Gastrocnemius medialis (tissue), 4 donors: ENCODE data around the gene GRIN1.

Experiments used
- CTCF ChIP-seq, 5 experiments: fragments of 450-650 bp in 3 of 5; fragments of 200-600 bp in 2 of 5; sonication (generic) in 2 of 5; IDR thresholded peaks in 4 of 5; conservative IDR thresholded peaks in 1 of 5; 1 replicate in 4 of 5; 2 replicates in 1 of 5; pipeline ENCODE4 v1.5.1; 2016 to 2019; ENCODE audit warnings: antibody characterized with exemption in 5 of 5, mild to moderate bottlenecking in 3 of 5, moderate library complexity in 3 of 5
- POLR2A ChIP-seq, 2 donors: fragments of 450-650 bp; IDR thresholded peaks; one replicate each; pipeline ENCODE4 v1.6.1; 2017; ENCODE audit warnings: antibody characterized with exemption in 2 of 2, mild to moderate bottlenecking in 2 of 2, moderate library complexity in 2 of 2

- TF ChIP-seq CTCF (IDR thresholded peaks at IDR 0.05 in 4 of 5, conservative IDR thresholded peaks at IDR 0.05 in 1 of 5) (no peak), POLR2A (IDR thresholded peaks at IDR 0.05) (no peak)
Observed at GRCh38 chr9:137164370-137165249, 25.7 kb downstream of the GRIN1 start.
